ENCODE measurements around the gene MTMR11.
"Not testable (repeated sequence)": the region's sequence is repeated elsewhere in the genome, so short reads cannot be mapped to it uniquely, and the experiment has no call there.

MTMR11 gene

DNA sequence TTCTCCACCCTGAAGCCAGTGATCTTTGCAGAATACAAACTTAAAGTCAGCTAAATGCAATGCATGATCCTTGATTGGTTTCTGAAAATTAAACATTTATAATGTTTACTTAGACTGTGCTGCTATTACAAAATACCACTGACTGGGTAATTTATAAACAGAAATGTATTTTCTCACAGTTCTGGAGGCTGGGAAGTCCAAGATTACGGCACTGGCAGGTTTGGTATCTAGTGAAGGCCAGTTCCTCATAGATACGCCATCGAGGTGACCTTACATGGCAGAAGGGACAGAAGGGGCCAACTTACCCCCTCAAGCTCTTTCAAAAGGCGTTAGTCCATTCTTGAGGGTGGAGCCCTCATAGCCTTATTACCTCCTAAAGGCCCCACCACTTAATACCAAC lies 40.1 kb downstream of the MTMR11 start:
- DNase-seq (ENCODE audit: low spot score): no peak

DNA sequence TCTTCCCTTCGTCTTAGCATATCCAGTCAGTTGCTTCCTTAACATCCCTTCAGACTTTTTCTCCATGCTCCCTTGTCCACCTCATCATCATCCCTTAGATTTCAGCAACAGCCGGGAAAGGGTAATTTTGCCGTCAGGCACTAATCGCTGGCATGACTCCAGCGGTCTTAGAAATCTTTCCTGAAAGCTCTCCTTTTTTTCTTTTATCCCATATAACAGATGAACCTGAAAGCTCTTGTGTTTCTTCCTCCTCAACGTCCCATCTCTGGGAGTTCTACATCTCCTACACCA lies 47.7 kb downstream of the MTMR11 start:
- DNase-seq (ENCODE audit: low spot score): no peak

DNA sequence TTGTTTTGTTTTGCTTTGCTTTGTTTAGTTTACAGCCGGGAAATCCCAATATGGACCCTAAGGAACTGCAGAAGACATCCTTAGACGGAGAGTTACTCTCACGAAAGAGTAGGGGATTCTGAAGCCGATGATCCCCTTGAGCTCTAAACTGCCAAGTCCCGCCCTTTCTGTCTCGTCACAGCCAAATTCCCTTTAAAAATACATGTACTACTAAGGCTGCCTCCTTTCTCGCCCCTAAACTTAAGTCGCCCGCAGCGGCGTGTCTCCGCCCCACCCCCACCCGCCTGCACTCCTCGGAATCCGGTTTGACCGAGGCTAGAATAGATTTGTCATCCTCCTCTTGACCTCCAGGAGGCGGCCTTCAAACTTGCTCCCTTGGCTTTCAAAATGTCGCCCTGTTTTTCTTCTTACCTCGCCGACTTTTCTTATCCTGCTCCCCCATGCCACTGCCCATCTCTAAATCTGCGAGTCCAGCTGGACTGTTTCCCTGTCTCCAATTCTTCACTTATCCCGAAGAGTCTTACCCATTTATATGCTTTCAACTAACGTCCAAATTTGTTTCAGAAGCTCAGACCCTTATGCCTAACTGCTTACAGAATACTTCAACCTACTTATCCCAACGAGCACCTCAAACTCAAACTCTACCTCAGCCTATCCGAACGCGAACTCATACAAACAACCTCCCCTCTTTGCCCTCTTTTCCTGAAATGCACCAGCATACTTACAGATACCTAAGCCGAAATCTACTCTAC lies 48.3 kb downstream of the MTMR11 start:
- DNase-seq (ENCODE audit: low spot score): peak; percentile 81

DNA sequence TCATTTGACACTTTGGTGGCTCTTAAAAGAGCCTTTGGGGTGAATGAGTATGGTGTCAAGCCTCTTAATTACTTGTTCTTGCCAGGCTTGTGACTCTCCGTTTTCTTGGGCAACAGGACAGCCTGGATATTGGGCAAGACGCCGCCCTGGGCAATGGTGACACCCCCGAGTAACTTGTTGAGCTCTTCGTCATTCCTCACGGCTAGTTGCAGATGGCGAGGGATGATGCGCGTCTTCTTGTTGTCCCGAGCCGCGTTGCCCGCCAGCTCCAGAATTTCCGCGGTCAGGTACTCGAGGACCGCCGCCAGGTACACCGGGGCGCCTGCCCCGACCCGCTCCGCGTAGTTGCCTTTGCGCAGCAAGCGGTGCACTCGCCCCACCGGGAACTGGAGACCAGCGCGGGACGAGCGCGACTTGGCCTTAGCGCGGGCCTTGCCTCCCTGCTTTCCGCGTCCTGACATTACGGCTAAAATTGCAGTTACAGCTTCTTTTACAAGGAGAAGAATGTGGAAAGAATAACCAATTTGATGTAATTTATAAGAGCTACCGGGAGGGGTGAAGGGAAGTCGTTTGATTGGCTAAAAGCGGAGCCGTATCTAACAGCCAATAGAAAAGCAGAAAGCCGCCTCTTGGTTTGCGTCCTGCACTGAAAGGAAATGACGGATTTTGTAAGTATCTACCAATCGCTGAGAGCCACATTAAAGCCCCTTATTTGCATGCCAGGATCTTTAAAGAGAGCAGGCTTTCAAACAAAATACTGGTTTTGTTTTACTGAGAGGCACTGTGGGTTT lies 49.0 kb downstream of the MTMR11 start:
- peak; percentile 93 for DNase-seq (ENCODE audit: low spot score)

DNA sequence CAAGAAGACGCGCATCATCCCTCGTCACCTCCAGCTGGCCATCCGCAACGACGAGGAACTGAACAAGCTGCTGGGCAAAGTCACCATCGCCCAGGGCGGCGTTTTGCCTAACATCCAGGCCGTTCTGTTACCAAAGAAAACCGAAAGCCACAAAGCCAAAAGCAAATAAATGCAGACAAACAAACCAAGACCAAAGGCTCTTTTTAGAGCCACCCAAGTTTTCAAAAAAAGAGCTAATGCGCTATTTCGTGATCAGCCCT lies 49.6 kb downstream of the MTMR11 start:
- DNase-seq (ENCODE audit: low spot score): not testable (repeated sequence)

DNA sequence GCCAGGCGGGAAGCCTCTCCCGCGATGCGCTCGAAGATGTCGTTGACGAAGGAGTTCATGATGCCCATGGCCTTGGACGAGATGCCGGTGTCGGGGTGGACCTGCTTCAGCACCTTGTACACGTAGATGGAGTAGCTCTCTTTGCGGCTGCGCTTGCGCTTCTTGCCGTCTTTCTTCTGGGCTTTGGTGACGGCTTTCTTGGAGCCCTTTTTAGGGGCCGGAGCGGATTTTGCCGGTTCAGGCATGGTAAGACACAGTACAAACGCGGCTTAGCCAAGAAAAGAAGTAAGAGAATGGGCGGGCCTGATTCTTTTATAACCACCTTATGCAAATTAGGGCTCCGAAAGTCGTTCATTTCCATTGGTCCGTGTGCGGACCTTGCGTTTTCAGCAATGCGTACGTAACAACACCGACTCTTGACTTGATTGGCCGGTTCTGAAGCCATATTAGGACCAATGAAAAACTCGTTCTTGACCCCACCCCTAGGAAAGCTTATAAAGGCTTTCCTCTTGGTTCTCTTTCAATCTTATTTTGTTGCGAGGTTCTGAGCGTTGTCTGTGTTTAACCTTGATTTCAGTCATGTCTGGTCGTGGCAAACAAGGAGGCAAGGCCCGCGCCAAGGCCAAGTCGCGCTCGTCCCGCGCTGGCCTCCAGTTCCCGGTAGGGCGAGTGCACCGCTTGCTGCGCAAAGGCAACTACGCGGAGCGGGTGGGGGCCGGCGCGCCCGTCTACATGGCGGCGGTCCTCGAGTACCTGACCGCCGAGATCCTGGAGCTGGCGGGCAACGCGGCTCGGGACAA lies 50.1 kb downstream of the MTMR11 start:
- peak; percentile 95 for DNase-seq (ENCODE audit: low spot score)

DNA sequence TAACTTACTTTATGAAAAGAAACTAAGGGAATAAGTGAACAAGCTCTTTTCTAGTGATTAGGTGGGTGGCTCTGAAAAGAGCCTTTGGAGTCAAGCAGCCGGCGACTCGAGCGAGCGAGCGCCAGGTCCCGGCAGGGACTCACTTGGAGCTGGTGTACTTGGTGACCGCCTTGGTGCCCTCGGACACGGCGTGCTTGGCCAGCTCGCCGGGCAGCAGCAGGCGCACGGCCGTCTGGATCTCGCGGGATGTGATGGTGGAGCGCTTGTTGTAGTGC lies 50.6 kb downstream of the MTMR11 start:
- not testable (repeated sequence) for DNase-seq (ENCODE audit: low spot score)

DNA sequence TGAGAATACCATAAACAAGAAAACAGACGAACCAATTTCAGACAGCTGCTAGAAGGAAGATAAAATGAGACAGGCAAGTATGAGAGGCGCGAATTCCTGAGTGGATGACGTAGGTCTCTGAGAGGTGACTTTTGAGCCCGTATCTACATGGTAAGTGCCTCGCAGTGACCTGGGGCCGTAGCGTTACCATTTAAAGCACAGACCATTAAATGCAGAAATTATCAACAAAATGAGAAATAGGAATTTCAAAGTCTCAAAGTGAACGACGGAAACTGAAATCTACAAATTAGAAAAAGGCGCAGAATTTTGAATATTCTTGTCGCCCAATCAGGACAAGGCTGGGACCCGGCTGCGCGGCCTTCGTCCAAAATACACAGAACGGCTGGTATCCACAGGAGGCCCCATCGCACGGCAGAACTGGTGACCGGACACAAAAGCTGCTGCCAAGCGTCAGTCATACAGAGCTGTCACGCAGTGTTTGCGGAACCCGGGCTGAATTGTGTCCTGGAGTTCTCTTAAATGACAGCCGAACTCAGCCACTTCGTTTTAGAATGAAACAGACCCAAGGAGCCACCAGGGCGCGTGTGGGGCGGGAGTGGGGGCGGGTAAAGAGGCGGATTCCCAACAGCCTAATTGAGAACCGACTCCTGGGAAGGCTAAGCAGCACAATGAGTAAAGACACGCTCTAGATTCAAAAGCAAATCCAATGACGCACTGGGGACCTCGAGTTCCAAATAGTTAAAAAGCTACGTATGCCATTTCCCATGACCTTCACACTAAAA lies 51.1 kb downstream of the MTMR11 start:
- peak; percentile 46 for DNase-seq (ENCODE audit: low spot score)

DNA sequence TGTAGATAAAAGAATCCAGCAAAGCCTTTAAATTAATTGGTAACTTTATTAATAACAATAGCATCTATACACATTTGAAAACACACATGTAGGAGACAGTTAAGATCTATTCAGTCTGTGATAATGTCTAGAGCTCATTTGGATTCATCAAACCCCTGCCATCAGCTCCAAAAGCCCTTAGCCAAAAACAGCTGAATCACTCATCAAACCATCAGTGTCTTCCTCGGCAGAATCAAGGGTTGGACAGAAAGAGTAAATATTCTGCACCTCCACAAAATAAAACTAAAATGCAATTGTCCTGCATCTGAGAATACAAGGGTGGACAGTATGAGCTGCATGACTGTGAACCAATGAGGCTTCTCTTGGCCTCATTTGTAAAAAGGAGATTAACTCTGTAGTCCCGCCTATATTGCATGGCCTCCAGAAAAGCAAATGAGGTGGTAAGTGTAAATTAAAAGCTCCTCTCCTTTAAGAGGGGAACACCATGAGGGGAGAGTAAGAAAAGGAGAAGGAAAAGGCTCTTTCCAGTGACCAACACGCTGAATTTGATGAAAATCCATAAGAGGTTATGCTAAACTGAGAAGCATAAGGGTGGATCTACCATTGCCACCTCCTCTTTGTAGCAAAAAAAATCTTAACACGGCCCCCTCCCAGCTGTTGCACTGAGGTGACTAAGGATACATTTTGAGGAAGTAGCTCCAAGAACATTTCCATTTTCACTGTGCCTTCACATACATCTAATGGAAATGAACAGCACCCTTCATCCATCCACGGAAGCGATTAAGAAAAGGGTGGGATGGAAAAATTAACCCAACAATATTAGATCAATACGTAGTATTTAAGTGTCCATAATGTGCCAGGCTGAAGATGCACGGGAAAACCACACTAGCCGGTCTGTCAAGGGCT lies 52.0 kb downstream of the MTMR11 start:
- no peak for DNase-seq (ENCODE audit: low spot score)

DNA sequence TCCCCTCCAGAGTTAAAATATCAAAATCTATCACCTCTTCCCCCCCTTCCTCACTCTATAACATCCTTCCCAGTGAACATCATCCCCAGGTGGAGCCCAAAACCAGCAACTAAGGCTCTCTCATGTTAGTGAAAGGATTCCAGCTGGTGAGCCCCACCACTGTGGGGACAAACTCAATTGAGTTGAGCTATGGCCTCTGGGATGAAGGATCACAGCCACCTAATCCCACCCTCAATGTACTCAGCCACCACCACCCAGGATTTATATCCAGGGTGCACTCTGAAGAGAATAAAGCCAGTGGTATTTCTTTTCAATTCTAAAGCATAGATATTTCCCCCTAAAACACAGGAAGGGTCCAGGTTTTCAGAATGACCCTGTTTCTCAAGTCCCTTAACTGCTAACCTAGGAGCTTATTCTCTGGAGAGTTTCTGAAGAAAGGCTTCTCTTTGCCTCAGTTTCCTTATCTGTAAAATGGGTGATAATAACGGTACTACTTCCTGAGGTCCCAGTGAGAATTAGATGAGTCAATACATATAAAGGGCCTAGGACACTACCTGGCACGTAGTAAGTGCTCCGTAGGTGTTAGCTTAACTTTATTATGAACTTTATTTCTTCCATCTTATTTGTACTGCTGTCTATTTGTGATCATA lies 53.0 kb downstream of the MTMR11 start:
- DNase-seq (ENCODE audit: low spot score): no peak

DNA sequence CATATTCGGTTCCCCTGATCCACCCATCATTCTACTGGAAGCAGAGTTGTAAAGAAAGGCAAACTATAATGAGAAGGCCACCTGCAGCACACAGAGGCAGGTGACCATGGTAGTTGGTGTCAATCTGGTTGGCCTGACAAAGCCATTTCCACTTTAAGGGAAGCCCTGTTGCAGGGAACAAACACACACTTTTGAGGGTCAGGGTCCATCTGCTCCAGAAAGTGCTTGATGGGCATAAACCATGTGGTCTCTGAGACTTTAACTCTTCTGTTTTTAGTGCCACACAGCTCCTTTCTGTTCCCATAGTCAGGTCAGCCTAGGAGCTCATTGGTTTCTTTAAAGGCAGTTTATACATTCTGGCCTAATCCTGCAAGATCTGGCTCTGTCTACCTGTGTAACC lies 54.8 kb downstream of the MTMR11 start:
- no peak for DNase-seq (ENCODE audit: low spot score)

DNA sequence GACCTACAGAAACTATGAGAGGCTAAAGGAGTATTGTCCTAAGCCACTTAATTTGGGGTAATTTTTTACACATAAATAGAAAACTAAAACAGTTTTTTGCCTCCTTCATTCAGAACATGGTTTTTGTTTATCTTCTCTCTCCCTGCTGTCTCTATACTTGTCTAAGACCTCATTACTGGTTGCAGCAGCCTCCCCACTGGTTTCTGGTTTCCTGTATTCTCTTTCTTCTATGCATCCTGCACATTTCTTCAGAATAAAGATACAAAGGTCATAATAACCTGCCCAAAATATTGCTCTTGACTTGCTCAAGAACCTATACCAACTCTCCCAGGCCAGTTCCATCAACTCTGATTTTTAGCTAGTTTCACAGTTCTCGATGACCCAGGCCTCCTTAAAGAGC lies 57.1 kb downstream of the MTMR11 start:
- DNase-seq (ENCODE audit: low spot score): peak; percentile 31
